Bronchial epithelial cell (primary cell): Measurements from ENCODE around the gene SLC2A9. TPM values are rescaled to one million over a fixed set of nuclear protein-coding genes. Genes with fewer than 3 reads are reported as not detected.
A peak's percentile ranks its signal among the peaks of the same experiment; 100 is the strongest.
"Not testable (repeated sequence)": the region's sequence is repeated elsewhere in the genome, so short reads cannot be mapped to it uniquely, and the experiment has no call there.

ENCODE experiments used
- DNase-seq: peaks from one replicate; pipeline ENCODE4 v3.0.0-alpha.2; 2010; ENCODE audit warnings: low read depth
- FAIRE-seq: peaks from 2 replicates; lab custom pipeline; 2011; peaks lifted over from hg19 to GRCh38; lab: Jason Lieb, UNC
- H3K27me3 ChIP-seq: 2 replicates; pipeline ENCODE4 v1.5.1; 2011; ENCODE audit warnings: low read length; ENCODE audit not compliant: control insufficient read depth, insufficient read depth
- H3K36me3 ChIP-seq: 2 replicates; pipeline ENCODE4 v1.5.1; 2011; ENCODE audit warnings: low read length; ENCODE audit not compliant: control insufficient read depth, insufficient read depth
- H3K4me3 ChIP-seq: 2 replicates; pipeline ENCODE4 v1.5.1; 2011; ENCODE audit warnings: mild to moderate bottlenecking, low read depth, low read length, control low read depth
- total RNA-seq: library from RNA; depleted of rRNA; stranded (reverse); fragments of >200 nt; gene quantifications from 2 replicates; pipeline ENCODE4 v1.2.1, GENCODE V29; 2014
- TF ChIP-seq, protein P1 (sequence below): IDR thresholded peaks from 2 replicates; pipeline ENCODE4 v1.5.1; 2011; ENCODE audit warnings: mild to moderate bottlenecking, moderate library complexity, low read length, control low read depth, inconsistent platforms; ENCODE audit not compliant: insufficient read depth, severe bottlenecking

The SLC2A9 gene
- total RNA-seq, 1 donor from 2014 or later, result 29.7 TPM

DNA sequence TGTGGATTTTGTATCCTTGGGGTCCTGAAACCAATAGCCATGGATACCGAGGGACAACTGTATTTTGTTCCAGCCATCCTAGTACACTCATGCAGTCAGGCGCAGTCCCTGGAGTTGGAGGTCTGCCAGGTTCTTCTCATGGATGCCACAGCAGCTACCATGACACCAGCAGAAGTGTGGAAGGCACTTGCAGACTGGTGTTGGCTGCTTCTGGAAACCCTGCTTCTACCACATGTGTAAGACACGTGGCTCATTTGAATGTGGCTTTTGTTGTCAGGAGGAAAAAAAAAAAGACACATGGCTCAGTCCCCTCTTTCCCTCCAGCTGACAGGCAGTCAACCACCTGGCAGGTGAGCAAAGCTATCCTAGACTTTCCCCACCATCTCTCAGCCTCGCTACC lies 220.4 kb downstream of the SLC2A9 start:
- Histone ChIP-seq H3K27me3 (peaks cover 1% of the 10 kb centered on the region), H3K4me3 (no peak overlapping the region), H3K36me3 (peaks cover 2% of the 10 kb centered on the region)
- FAIRE-seq (no peak), DNase-seq (no peak)
- TF ChIP-seq, protein P1, sequence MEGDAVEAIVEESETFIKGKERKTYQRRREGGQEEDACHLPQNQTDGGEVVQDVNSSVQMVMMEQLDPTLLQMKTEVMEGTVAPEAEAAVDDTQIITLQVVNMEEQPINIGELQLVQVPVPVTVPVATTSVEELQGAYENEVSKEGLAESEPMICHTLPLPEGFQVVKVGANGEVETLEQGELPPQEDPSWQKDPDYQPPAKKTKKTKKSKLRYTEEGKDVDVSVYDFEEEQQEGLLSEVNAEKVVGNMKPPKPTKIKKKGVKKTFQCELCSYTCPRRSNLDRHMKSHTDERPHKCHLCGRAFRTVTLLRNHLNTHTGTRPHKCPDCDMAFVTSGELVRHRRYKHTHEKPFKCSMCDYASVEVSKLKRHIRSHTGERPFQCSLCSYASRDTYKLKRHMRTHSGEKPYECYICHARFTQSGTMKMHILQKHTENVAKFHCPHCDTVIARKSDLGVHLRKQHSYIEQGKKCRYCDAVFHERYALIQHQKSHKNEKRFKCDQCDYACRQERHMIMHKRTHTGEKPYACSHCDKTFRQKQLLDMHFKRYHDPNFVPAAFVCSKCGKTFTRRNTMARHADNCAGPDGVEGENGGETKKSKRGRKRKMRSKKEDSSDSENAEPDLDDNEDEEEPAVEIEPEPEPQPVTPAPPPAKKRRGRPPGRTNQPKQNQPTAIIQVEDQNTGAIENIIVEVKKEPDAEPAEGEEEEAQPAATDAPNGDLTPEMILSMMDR, result no peak

DNA sequence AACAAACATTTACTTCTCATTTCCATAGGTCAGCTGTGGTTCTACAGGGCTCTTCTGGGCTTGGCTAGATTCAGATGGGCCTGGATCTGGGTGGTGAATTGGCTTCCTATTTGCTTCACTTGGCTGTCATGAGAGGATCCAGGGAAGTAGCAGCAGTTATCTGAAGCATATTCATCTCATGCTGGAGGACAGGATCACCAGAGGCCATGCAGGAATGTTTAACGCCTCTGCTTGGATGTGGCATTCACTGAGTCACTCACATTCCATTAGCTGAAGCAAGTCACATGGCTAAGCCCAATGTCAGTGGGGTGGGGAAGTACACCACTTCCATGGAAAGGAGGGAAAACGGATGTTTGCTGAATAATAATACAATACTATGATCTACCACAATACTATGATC lies 224.7 kb downstream of the SLC2A9 start:
- H3K4me3 ChIP-seq, H3K27me3 ChIP-seq, FAIRE-seq, H3K36me3 ChIP-seq: not testable (repeated sequence)
- DNase-seq, result peak; percentile 17

GRCh38 chr4:9792381-9792780 lies 228.9 kb downstream of the SLC2A9 start:
- DNase-seq (peak; percentile 74), FAIRE-seq (no peak)
- Histone ChIP-seq H3K4me3 (no peak overlapping the region), H3K36me3 (no peaks in the 10 kb centered on the region), H3K27me3 (no peaks in the 10 kb centered on the region)
- TF ChIP-seq, protein P1, result no peak

DNA sequence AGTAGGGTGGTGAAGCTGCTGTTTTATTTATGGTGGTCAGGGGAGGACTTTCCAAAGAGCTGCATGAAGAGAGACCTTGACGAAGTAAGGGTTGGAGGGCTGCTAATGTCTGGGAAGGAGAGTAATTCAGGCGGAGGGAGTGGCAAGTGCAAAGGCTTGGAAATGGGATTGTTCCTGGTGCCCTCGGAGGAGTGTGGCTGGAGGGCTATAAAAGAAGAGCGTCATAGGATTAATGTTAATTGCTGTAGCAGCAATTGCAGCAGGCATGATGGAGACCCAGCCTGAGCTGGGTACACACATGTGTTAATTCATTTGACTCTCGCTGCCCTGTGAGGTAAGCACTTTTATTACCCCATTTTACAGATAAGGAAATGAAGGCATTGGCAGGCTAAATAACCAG lies 235.4 kb downstream of the SLC2A9 start:
- DNase-seq, FAIRE-seq, H3K27me3 ChIP-seq, H3K4me3 ChIP-seq, H3K36me3 ChIP-seq: not testable (repeated sequence)

DNA sequence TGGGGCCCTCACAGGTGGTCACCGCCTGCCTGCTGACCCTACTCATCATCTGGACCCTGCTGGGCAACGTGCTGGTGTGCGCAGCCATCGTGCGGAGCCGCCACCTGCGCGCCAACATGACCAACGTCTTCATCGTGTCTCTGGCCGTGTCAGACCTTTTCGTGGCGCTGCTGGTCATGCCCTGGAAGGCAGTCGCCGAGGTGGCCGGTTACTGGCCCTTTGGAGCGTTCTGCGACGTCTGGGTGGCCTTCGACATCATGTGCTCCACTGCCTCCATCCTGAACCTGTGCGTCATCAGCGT lies 239.2 kb downstream of the SLC2A9 start:
- no peak for FAIRE-seq
- no peak for DNase-seq
- H3K27me3 ChIP-seq, result peaks cover 5% of the 10 kb centered on the region

DNA sequence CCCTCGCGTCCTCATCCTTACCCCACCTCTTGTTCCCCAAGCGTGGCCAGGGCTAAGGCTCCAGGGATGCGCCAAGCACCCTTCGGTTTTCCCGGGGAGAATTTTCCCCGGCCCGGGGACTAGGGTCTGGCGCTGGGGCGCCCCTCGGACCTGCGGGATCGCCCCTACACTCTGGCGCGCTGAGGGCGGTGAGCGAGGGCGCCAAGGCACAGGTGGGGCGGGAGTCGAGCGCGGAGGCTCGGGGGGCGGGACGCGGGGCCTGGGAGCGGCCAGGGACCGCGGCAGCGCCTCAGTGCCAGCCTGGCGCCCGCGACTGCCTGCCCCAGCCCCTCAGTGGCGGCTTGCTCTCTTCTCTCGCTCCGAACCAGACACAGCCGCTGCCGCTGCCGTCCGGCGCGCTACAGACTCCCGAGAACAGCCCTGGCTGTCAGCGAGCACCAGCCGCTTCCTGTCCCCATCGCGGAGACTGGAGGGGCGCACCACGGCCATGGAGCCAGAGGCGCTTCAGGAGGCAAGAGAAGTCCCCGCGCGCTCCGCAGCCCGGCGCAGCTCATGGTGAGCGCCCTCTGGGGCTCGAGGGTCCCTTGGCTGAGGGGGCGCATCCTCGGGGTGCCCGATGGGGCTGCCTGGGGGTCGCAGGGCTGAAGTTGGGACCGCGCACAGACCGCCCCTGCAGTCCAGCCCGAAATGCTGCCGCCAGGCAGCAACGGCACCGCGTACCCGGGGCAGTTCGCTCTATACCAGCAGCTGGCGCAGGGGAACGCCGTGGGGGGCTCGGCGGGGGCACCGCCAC lies 239.8 kb downstream of the SLC2A9 start, which contains the start of gene DRD5:
DRD5 (plus strand) TSS at position 292 of the 793 bp plus-strand sequence; CDS start at position 688, 396 bp downstream.
- no peak within 1 kb of the TSS for H3K4me3 ChIP-seq

More for the DNA sequence above, 239.2 kb downstream of the SLC2A9 start:
- Histone ChIP-seq H3K4me3 (no peak overlapping the region), H3K36me3 (no peaks in the 10 kb centered on the region)
- TF ChIP-seq, protein P1, result no peak

More for the DNA sequence above, 239.8 kb downstream of the SLC2A9 start, which contains the start of gene DRD5:
- DNase-seq, result no peak
- peaks cover 5% of the 10 kb centered on the region for H3K27me3 ChIP-seq
- TF ChIP-seq, protein P1, result no peak
- FAIRE-seq, result no peak
- no peaks in the 10 kb centered on the region for H3K36me3 ChIP-seq

Other genes starting within 250 kb of the SLC2A9 start
- not detected in 2 replicates for gene DRD5, start 239.9 kb downstream of the SLC2A9 start, total RNA-seq
- 290 and 315 TPM in 2 replicates for gene WDR1, start 95.3 kb upstream of the SLC2A9 start, total RNA-seq